Hair follicular keratinocyte (primary cell): ENCODE data around the gene CCDC127. TPM values are rescaled to one million over a fixed set of nuclear protein-coding genes. Genes with fewer than 3 reads are reported as not detected.

Experiments
- total RNA-seq: library from RNA; depleted of rRNA; stranded (reverse); fragments of >200 nt; gene quantifications from 2 replicates; pipeline ENCODE4 v1.2.3, GENCODE V29; 2015

CCDC127 gene, protein sequence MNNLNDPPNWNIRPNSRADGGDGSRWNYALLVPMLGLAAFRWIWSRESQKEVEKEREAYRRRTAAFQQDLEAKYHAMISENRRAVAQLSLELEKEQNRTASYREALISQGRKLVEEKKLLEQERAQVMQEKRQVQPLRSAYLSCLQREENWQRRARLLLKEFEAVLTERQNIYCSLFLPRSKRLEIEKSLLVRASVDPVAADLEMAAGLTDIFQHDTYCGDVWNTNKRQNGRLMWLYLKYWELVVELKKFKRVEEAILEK
- total RNA-seq = 4.3 and 5.2 TPM in 2 replicates

GRCh38 chr5:217494-218456, at the start of gene CCDC127, which contains the start of gene SDHA:
Gene CCDC127, minus strand, starts transcription at chr5:218153. Its CDS starts 1,304 bp downstream, at chr5:216849.
Gene SDHA, plus strand, starts transcription at chr5:218320. Its CDS starts 36 bp downstream, at chr5:218356.

GRCh38 chr5:191036-191948, 26.7 kb downstream of the CCDC127 start, which contains the start of gene LRRC14B:
Gene LRRC14B, plus strand, starts transcription at chr5:191495. Its CDS starts 44 bp downstream, at chr5:191539.

Other genes with a start within 250 kb of the CCDC127 start
- gene PLEKHG4B, start 126.0 kb downstream of the CCDC127 start, total RNA-seq = under 0.01 and 0.04 TPM in 2 replicates
- gene LRRC14B, start 26.7 kb downstream of the CCDC127 start, total RNA-seq = not detected in 2 replicates
- gene SDHA, start 167 bp upstream of the CCDC127 start, total RNA-seq = 191 and 254 TPM in 2 replicates
- 179 and 194 TPM in 2 replicates for gene PDCD6, start 53.5 kb upstream of the CCDC127 start, total RNA-seq
- gene AHRR, start 103.6 kb upstream of the CCDC127 start, total RNA-seq = 0.72 and 0.94 TPM in 2 replicates
- gene EXOC3, start 225.0 kb upstream of the CCDC127 start, total RNA-seq = 14.9 and 18.7 TPM in 2 replicates